CD4-positive, alpha-beta T cell (primary cell): ENCODE measurements around the gene EMC8. TPM values are rescaled to one million over a fixed set of nuclear protein-coding genes. Genes with fewer than 3 reads are reported as not detected.

ENCODE experiments used
- ATAC-seq: fragments of 200-7000 bp; cut with Tn5 transposase; one replicate; pipeline ENCODE4 v1.10.0; 2022; ENCODE audit warnings: mild to moderate bottlenecking; ENCODE audit not compliant: poor library complexity
- CTCF ChIA-PET: fragments of 350-600 bp; sonication (Branson Sonifier 250); formaldehyde crosslinking; loops from one replicate; lab custom pipeline; 2021; ENCODE audit warnings: antibody characterized with exemption, inconsistent platforms; lab: Charles Lee
- POLR2A ChIA-PET: fragments of 350-600 bp; sonication (Branson Sonifier 250); formaldehyde crosslinking; loops from one replicate; lab custom pipeline; 2021; ENCODE audit warnings: antibody characterized with exemption, inconsistent platforms; lab: Charles Lee
- DNase-seq, 14 experiments: peaks; one replicate each; pipeline ENCODE4 v3.0.0-alpha.2; 2013 to 2020; ENCODE audit warnings: mixed read lengths in 2 of 14
- H3K27ac ChIP-seq, 2 donors: one replicate each; pipeline versions ENCODE4 v1.5.1 to v1.7.0; 2013; ENCODE audit warnings: low read length in 2 of 2, low read depth in 1 of 2, mild to moderate bottlenecking in 1 of 2
- H3K27me3 ChIP-seq, 2 experiments: 1 replicate in 1 of 2; 2 replicates in 1 of 2; pipeline versions ENCODE4 v1.6.1 to v1.7.0; 2013; ENCODE audit warnings: low read length in 2 of 2, control low read depth in 1 of 2, mild to moderate bottlenecking in 1 of 2, moderate library complexity in 1 of 2; ENCODE audit not compliant: insufficient read depth in 2 of 2, control insufficient read depth in 1 of 2
- H3K36me3 ChIP-seq: one replicate; pipeline ENCODE4 v1.6.1; 2013; ENCODE audit warnings: low read length, control low read depth; ENCODE audit not compliant: insufficient read depth
- H3K4me1 ChIP-seq: one replicate; pipeline ENCODE4 v1.6.1; 2013; ENCODE audit warnings: low read length, control low read depth; ENCODE audit not compliant: insufficient read depth
- H3K4me3 ChIP-seq: one replicate; pipeline ENCODE4 v1.5.1; 2013; ENCODE audit warnings: mild to moderate bottlenecking, low read length, moderate library complexity
- H3K9me3 ChIP-seq, 2 experiments: 1 replicate in 1 of 2; 2 replicates in 1 of 2; pipeline versions ENCODE4 v1.6.1 to v1.7.0; 2013; ENCODE audit warnings: low read length in 2 of 2, mild to moderate bottlenecking in 2 of 2, control low read depth in 1 of 2, moderate library complexity in 1 of 2; ENCODE audit not compliant: control insufficient read depth in 1 of 2, insufficient read depth in 1 of 2
- H3K27ac Mint-ChIP-seq: one replicate; pipeline ENCODE4 v1.8.0; 2020; ENCODE audit warnings: mixed read lengths
- H3K27me3 Mint-ChIP-seq: one replicate; pipeline ENCODE4 v1.8.0; 2021; ENCODE audit warnings: mixed read lengths
- H3K36me3 Mint-ChIP-seq: one replicate; pipeline ENCODE4 v1.8.0; 2021; ENCODE audit warnings: low read depth, mixed read lengths
- H3K4me1 Mint-ChIP-seq: one replicate; pipeline ENCODE4 v1.8.0; 2021; ENCODE audit warnings: low read depth, mixed read lengths
- H3K4me3 Mint-ChIP-seq: one replicate; pipeline ENCODE4 v1.8.0; 2020; ENCODE audit warnings: mild to moderate bottlenecking, mixed read lengths
- H3K9me3 Mint-ChIP-seq: one replicate; pipeline ENCODE4 v1.8.0; 2020; ENCODE audit warnings: mixed read lengths
- intact Hi-C, 2 experiments: fragments of 100-400 bp; cut with DNase I in 1 of 2; cut with micrococcal nuclease in 1 of 2; formaldehyde crosslinking; loops; one replicate each; pipeline versions ENCODE4 v1.15.1 to v1.9.0; 2023 to 2025; cut with DNase I, micrococcal nuclease
- total RNA-seq, 174 experiments: library from RNA in 2 of 174; stranded (reverse) in 2 of 174; gene quantifications; one replicate each; pipeline ENCODE4 v1.2.3 and lab custom pipeline; 2021 to 2026
- TF ChIP-seq, protein P1 (sequence below): fragments of 200-600 bp; IDR thresholded peaks from one replicate; pipeline ENCODE4 v1.8.0; 2022; ENCODE audit warnings: antibody characterized with exemption, mild to moderate bottlenecking

EMC8 gene
- total RNA-seq, 2 experiments from 2014 or later: 38.9 to 41.7 TPM

DNA sequence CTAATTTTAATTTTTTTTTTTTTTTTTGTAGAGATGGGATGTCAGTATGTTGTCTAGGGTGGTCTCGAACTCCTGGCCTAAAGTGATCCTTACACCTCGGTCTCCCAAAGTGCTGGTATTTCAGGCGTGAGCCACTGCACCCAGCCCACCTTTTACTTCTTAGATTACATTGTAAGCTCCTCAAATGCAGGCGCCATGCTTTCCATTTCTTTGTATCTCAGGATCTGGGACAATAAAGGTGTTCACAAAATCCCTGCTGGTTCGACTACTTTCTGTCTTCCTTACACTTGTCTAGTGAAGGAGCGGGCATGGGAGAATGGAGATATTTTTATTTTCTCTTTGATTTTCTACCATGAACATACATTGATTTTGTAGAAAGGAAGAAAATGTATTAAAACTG, 25.2 kb downstream of the EMC8 start:
- Histone ChIP-seq H3K36me3 (peaks cover 23% of the 10 kb centered on the region), H3K4me1 (no peaks in the 10 kb centered on the region), H3K9me3 (no peaks in the 10 kb centered on the region), H3K27me3 (no peaks in the 10 kb centered on the region), H3K4me3 (no peak overlapping the region), H3K27ac (no peak overlapping the region)
- Mint-ChIP-seq H3K27me3 (no peaks in the 10 kb centered on the region), H3K4me1 (no peaks in the 10 kb centered on the region), H3K9me3 (no peaks in the 10 kb centered on the region), H3K4me3 (no peak overlapping the region), H3K27ac (no peak overlapping the region), H3K36me3 (peaks cover 45% of the 10 kb centered on the region)
- TF ChIP-seq, protein P1, sequence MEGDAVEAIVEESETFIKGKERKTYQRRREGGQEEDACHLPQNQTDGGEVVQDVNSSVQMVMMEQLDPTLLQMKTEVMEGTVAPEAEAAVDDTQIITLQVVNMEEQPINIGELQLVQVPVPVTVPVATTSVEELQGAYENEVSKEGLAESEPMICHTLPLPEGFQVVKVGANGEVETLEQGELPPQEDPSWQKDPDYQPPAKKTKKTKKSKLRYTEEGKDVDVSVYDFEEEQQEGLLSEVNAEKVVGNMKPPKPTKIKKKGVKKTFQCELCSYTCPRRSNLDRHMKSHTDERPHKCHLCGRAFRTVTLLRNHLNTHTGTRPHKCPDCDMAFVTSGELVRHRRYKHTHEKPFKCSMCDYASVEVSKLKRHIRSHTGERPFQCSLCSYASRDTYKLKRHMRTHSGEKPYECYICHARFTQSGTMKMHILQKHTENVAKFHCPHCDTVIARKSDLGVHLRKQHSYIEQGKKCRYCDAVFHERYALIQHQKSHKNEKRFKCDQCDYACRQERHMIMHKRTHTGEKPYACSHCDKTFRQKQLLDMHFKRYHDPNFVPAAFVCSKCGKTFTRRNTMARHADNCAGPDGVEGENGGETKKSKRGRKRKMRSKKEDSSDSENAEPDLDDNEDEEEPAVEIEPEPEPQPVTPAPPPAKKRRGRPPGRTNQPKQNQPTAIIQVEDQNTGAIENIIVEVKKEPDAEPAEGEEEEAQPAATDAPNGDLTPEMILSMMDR: no peak
- DNase-seq: no peak
- ChIA-PET CTCF (no interaction called here), POLR2A (no interaction called here)
- ATAC-seq: no peak
- intact Hi-C loops: no loop called here

DNA sequence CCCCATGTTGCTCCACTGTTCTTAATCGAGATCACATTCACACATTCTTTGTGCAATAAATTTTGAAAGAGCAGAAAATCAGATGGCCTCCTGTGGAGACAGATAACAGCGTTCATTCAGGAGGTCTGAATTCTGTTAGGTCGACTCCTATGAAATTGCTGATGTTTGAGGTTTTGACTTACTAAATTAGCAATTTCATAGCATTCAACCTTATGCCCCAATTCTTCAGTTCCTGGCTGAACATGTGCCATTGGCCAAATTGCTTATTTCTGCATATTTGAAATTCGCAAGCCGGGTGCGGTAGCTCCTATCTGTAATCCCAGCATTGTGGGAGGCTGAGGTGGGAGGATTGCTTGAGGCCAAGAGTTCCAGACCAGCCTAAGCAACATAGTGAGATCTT, 26.3 kb downstream of the EMC8 start:
- H3K27ac ChIP-seq: no peak overlapping the region
- Mint-ChIP-seq H3K4me3 (no peak overlapping the region), H3K27ac (no peak overlapping the region), H3K4me1 (no peaks in the 10 kb centered on the region), H3K9me3 (no peaks in the 10 kb centered on the region), H3K27me3 (no peaks in the 10 kb centered on the region), H3K36me3 (peaks cover 34% of the 10 kb centered on the region)
- no peaks in the 10 kb centered on the region for H3K27me3 ChIP-seq
- ATAC-seq (no peak), DNase-seq (no peak)
- H3K4me1 ChIP-seq: no peaks in the 10 kb centered on the region
- H3K36me3 ChIP-seq: peaks cover 12% of the 10 kb centered on the region
- TF ChIP-seq, protein P1: no peak
- CTCF ChIA-PET: no interaction called here
- H3K9me3 ChIP-seq: no peaks in the 10 kb centered on the region
- POLR2A ChIA-PET: no interaction called here
- H3K4me3 ChIP-seq: no peak overlapping the region
- intact Hi-C loops: no loop called here

DNA sequence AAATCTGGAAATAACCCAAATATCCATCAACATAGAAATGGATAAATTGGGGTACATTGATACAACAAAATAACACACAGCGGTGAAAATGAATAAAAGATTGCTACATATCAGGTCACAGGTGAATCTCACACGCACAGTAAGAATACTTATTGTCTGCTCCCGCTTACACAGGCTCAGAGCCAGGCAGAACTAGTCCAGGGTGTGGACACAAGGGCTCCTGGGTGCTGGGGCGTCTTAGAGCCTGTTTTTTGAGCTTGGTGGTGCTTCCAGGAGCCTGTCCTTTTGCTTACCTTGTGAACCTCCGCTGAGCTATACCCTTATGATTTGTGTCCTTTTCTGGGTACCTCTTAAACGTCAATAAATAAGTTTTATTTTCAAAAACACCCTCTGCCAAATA, 28.6 kb downstream of the EMC8 start:
- Histone ChIP-seq H3K36me3 (peaks cover 4% of the 10 kb centered on the region), H3K4me1 (no peaks in the 10 kb centered on the region), H3K27me3 (no peaks in the 10 kb centered on the region), H3K4me3 (no peak overlapping the region), H3K27ac (no peak overlapping the region), H3K9me3 (no peaks in the 10 kb centered on the region)
- intact Hi-C loops: no loop called here
- Mint-ChIP-seq H3K4me1 (no peaks in the 10 kb centered on the region), H3K9me3 (no peaks in the 10 kb centered on the region), H3K4me3 (no peak overlapping the region), H3K27me3 (no peaks in the 10 kb centered on the region), H3K36me3 (peaks cover 14% of the 10 kb centered on the region), H3K27ac (no peak overlapping the region)
- POLR2A ChIA-PET: no interaction called here
- no peak for DNase-seq
- ATAC-seq: no peak
- TF ChIP-seq, protein P1: no peak
- CTCF ChIA-PET: no interaction called here
